Lower leg skin (tissue), 4 donors: ENCODE results near the gene TPRA1. TPM values are rescaled to one million over a fixed set of nuclear protein-coding genes. Genes with fewer than 3 reads are reported as not detected.

ENCODE experiments used
- DNase-seq, 2 donors: peaks; one replicate each; pipeline ENCODE4 v3.0.0-alpha.2; 2019; ENCODE audit warnings: low spot score in 2 of 2
- H3K4me3 ChIP-seq: fragments of 200-600 bp; sonication (generic); 2 replicates; pipeline ENCODE4 v1.5.1; 2017; ENCODE audit warnings: mild to moderate bottlenecking, low read depth; ENCODE audit not compliant: poor library complexity, severe bottlenecking
- CTCF ChIP-seq, 3 donors: fragments of 450-650 bp; IDR thresholded peaks; one replicate each; pipeline ENCODE4 v1.5.1; 2016; ENCODE audit warnings: antibody characterized with exemption in 3 of 3, mild to moderate bottlenecking in 3 of 3, moderate library complexity in 2 of 3
- POLR2A ChIP-seq, 2 donors: fragments of 450-650 bp; IDR thresholded peaks; one replicate each; pipeline ENCODE4 v1.6.1; 2016 to 2017; ENCODE audit warnings: antibody characterized with exemption in 2 of 2, mild to moderate bottlenecking in 1 of 2, moderate library complexity in 1 of 2
- WGBS, 2 donors: methylation state at CpG; one replicate each; pipeline ENCODE4 v1.1.5; 2018; 5-methylcytosine and 5-hydroxymethylcytosine counted together
- intact Hi-C: fragments of 100-400 bp; cut with DNase I; formaldehyde crosslinking; loops from one replicate; pipeline ENCODE4 v1.15.0; 2023; ENCODE audit warnings: low total_unique reads
- total RNA-seq, 4 donors: library from RNA; depleted of rRNA; stranded (reverse); fragments of >200 nt; gene quantifications; one replicate each; pipeline ENCODE4 v1.1.0, GENCODE V29; 2016

The TPRA1 gene
- total RNA-seq, 4 donors from 2014 or later = 57.3 to 87.5 (median 82.4) TPM

- DNase-seq = no peak
- TF ChIP-seq CTCF (IDR thresholded peaks at IDR 0.05) (no peak), POLR2A (IDR thresholded peaks at IDR 0.05) (no peak)
- intact Hi-C loops = no loop called here
- 96% methylated on average over 31 to 32 of the region's 32 CpGs for WGBS, 2 donors
- H3K4me3 ChIP-seq = no peak overlapping the region
These were observed 30.3 kb upstream of the TPRA1 start for GRCh38 chr3:127620637-127621375.

- intact Hi-C loops = no loop called here
- 87 to 97% methylated on average over 10 to 11 of the region's 11 CpGs for WGBS, 2 donors
- TF ChIP-seq CTCF (IDR thresholded peaks at IDR 0.05) = no peak
- TF ChIP-seq POLR2A (IDR thresholded peaks at IDR 0.05) = no peak
These were observed 28.4 kb upstream of the TPRA1 start for GRCh38 chr3:127618891-127619290.

GRCh38 chr3:127616836-127617605 lies 26.5 kb upstream of the TPRA1 start:
- WGBS, 2 donors = 95 to 97% methylated on average over 23 to 26 of the region's 26 CpGs
- intact Hi-C loops = no loop called here
- H3K4me3 ChIP-seq = no peak overlapping the region
- TF ChIP-seq POLR2A (IDR thresholded peaks at IDR 0.05) (no peak), CTCF (IDR thresholded peaks at IDR 0.05) (no peak)
- DNase-seq = no peak

More at GRCh38 chr3:127618891-127619290, 28.4 kb upstream of the TPRA1 start:
- no peak overlapping the region for H3K4me3 ChIP-seq
- no peak for DNase-seq

GRCh38 chr3:127615631-127616305 lies 25.2 kb upstream of the TPRA1 start:
- TF ChIP-seq POLR2A (IDR thresholded peaks at IDR 0.05) (no peak), CTCF (IDR thresholded peaks at IDR 0.05) (no peak)
- 85 to 95% methylated on average over 6 of the region's 6 CpGs for whole genome bisulfite sequencing, 2 donors
- DNase-seq = no peak
- no peak overlapping the region for H3K4me3 ChIP-seq
- intact Hi-C loops = no loop called here

GRCh38 chr3:127614928-127615589 lies 24.5 kb upstream of the TPRA1 start:
- DNase-seq = no peak
- intact Hi-C loops = no loop called here
- 77 to 79% methylated on average over 4 of the region's 4 CpGs for WGBS, 2 donors
- H3K4me3 ChIP-seq = no peak overlapping the region
- TF ChIP-seq POLR2A (IDR thresholded peaks at IDR 0.05) (no peak), CTCF (IDR thresholded peaks at IDR 0.05) (no peak)
